B cell (primary cell): Measurements from ENCODE around the gene PCF11. TPM values are rescaled to one million over a fixed set of nuclear protein-coding genes. Genes with fewer than 3 reads are reported as not detected.
"Not testable (repeated sequence)": the region's sequence is repeated elsewhere in the genome, so short reads cannot be mapped to it uniquely, and the experiment has no call there.

Source experiments
- ATAC-seq: fragments of 200-7000 bp; cut with Tn5 transposase; one replicate; pipeline ENCODE4 v1.10.0; 2021; ENCODE audit warnings: low read depth, mild to moderate bottlenecking, moderate number of reproducible peaks, moderate library complexity
- CTCF ChIA-PET: fragments of 350-600 bp; sonication (Branson Sonifier 250); formaldehyde crosslinking; loops from one replicate; lab custom pipeline; 2021; ENCODE audit warnings: antibody characterized with exemption, inconsistent platforms; lab: Charles Lee
- POLR2A ChIA-PET: fragments of 350-600 bp; sonication (Branson Sonifier 250); formaldehyde crosslinking; loops from one replicate; lab custom pipeline; 2021; ENCODE audit warnings: antibody characterized with exemption; lab: Charles Lee
- DNase-seq: peaks from one replicate; pipeline ENCODE4 v3.0.0; 2013
- H2AFZ ChIP-seq: 2 replicates; pipeline ENCODE4 v1.6.1; 2012; ENCODE audit warnings: mild to moderate bottlenecking, low read depth, low read length; ENCODE audit not compliant: insufficient read depth, poor library complexity, severe bottlenecking
- H3K27ac ChIP-seq, 2 donors: 1 replicate in 1 of 2; 2 replicates in 1 of 2; pipeline ENCODE4 v1.5.1; 2012 to 2013; ENCODE audit warnings: low read length in 2 of 2, mild to moderate bottlenecking in 2 of 2, moderate library complexity in 1 of 2
- H3K27me3 ChIP-seq, 4 experiments: fragments of 200-600 bp in 1 of 4; sonication (generic) in 1 of 4; replicated peaks in 1 of 4; 1 replicate in 2 of 4; 2 replicates in 2 of 4; pipeline versions ENCODE4 v1.6.1 to v1.7.0; 2013 to 2016; ENCODE audit warnings: low read length in 3 of 4, mild to moderate bottlenecking in 2 of 4, mixed read lengths in 1 of 4, moderate library complexity in 1 of 4; ENCODE audit not compliant: insufficient read depth in 4 of 4, control insufficient read depth in 3 of 4; ENCODE audit errors: control extremely low read depth in 1 of 4
- H3K36me3 ChIP-seq, 2 experiments: replicated peaks in 1 of 2; 1 replicate in 1 of 2; 2 replicates in 1 of 2; pipeline versions ENCODE4 v1.6.1 to v1.7.1; 2013; ENCODE audit warnings: low read length in 1 of 2; ENCODE audit not compliant: insufficient read depth in 2 of 2, control insufficient read depth in 1 of 2; ENCODE audit errors: control extremely low read depth in 1 of 2, extremely low read depth in 1 of 2
- H3K4me1 ChIP-seq, 2 donors: fragments of 200-600 bp in 1 of 2; sonication (generic) in 1 of 2; 1 replicate in 1 of 2; 2 replicates in 1 of 2; pipeline versions ENCODE4 v1.5.1 to v1.6.1; 2013 to 2017; ENCODE audit warnings: low read length in 2 of 2; ENCODE audit not compliant: control insufficient read depth in 2 of 2, insufficient read depth in 2 of 2
- H3K4me2 ChIP-seq: replicated peaks from 2 replicates; pipeline ENCODE3; 2012; ENCODE audit warnings: mild to moderate bottlenecking, low read depth, low read length; ENCODE audit not compliant: poor library complexity, severe bottlenecking
- H3K4me3 ChIP-seq, 5 experiments: fragments of 200-600 bp in 1 of 5; sonication (generic) in 1 of 5; 1 replicate in 3 of 5; 2 replicates in 2 of 5; pipeline versions ENCODE4 v1.5.1 to v1.7.0; 2011 to 2016; ENCODE audit warnings: low read length in 4 of 5, mild to moderate bottlenecking in 4 of 5, low read depth in 2 of 5, control low read depth in 1 of 5, moderate library complexity in 1 of 5; ENCODE audit not compliant: insufficient read depth in 1 of 5; ENCODE audit errors: control extremely low read depth in 1 of 5, extremely low read depth in 1 of 5
- H3K79me2 ChIP-seq: fragments of 200-600 bp; sonication (generic); one replicate; pipeline ENCODE4 v1.6.0; 2016; ENCODE audit warnings: low read length; ENCODE audit not compliant: control insufficient read depth, insufficient read depth
- H3K9ac ChIP-seq: fragments of 200-600 bp; sonication (generic); 2 replicates; pipeline ENCODE4 v1.6.1; 2017; ENCODE audit warnings: mild to moderate bottlenecking, low read length, moderate library complexity
- H3K9me3 ChIP-seq, 3 donors: one replicate each; pipeline versions ENCODE4 v1.6.1 to v1.7.1; 2013; ENCODE audit warnings: low read length in 2 of 3; ENCODE audit not compliant: control insufficient read depth in 2 of 3, insufficient read depth in 1 of 3; ENCODE audit errors: control extremely low read depth in 1 of 3
- H4K20me1 ChIP-seq: 2 replicates; pipeline ENCODE4 v1.6.0; 2012; ENCODE audit warnings: mild to moderate bottlenecking, low read length; ENCODE audit not compliant: insufficient read depth, control insufficient read depth, poor library complexity, severe bottlenecking
- H3K27ac Mint-ChIP-seq: one replicate; pipeline ENCODE4 v1.8.0; 2021; ENCODE audit warnings: mixed read lengths
- H3K27me3 Mint-ChIP-seq: one replicate; pipeline ENCODE4 v1.8.0; 2021; ENCODE audit warnings: mixed read lengths
- H3K4me1 Mint-ChIP-seq: one replicate; pipeline ENCODE4 v1.8.0; 2021; ENCODE audit warnings: mixed read lengths
- H3K4me3 Mint-ChIP-seq: one replicate; pipeline ENCODE4 v1.8.0; 2021; ENCODE audit warnings: mixed read lengths
- H3K9me3 Mint-ChIP-seq: one replicate; pipeline ENCODE4 v1.8.0; 2022; ENCODE audit warnings: mixed read lengths; ENCODE audit not compliant: insufficient read depth
- CTCF ChIP-seq: fragments of 200-600 bp; IDR thresholded peaks from one replicate; pipeline ENCODE4 v1.8.0; 2022; ENCODE audit warnings: antibody characterized with exemption, mild to moderate bottlenecking
- EZH2 ChIP-seq: IDR thresholded peaks from 2 replicates; pipeline ENCODE4 v1.6.1; 2012; ENCODE audit warnings: borderline replicate concordance, low read depth, mild to moderate bottlenecking, moderate library complexity, low read length; ENCODE audit not compliant: insufficient read depth, poor library complexity, severe bottlenecking
- WGBS: methylation state at CpG from one replicate; pipeline ENCODE4 v1.1.5; 2013; ENCODE audit warnings: missing lambda C conversion rate; ENCODE audit not compliant: insufficient coverage; 5-methylcytosine and 5-hydroxymethylcytosine counted together
- intact Hi-C: fragments of 100-400 bp; cut with micrococcal nuclease; formaldehyde crosslinking; loops from one replicate; pipeline ENCODE4 v1.10.0; 2022
- polyA plus RNA-seq: library from polyadenylated mRNA; depleted of rRNA; stranded (reverse); fragments of >200 nt; gene quantifications from 2 replicates; pipeline ENCODE4 v1.2.3, GENCODE V29; 2012
- total RNA-seq, 2 donors: library from RNA; stranded (reverse); fragments of 120-200 nt in 1 of 2; gene quantifications; 1 replicate in 1 of 2; 2 replicates in 1 of 2; pipeline versions ENCODE4 v1.2.3 to v1.2.4, GENCODE V29; 2013 to 2022

The PCF11 gene
- total and polyA plus RNA-seq, 2 donors (not counting 1 experiment from before 2014, with no cell fraction given), result 123 to 185 TPM

GRCh38 chr11:83205608-83206185 is 48.8 kb downstream of the PCF11 start:
- H3K9me3 Mint-ChIP-seq, result no peaks in the 10 kb centered on the region

GRCh38 chr11:83206221-83206620 is 49.3 kb downstream of the PCF11 start:
- Histone ChIP-seq H3K4me1 (no peaks in the 10 kb centered on the region), H3K4me2 (no peak overlapping the region), H3K4me3 (no peak overlapping the region), H3K36me3 (peaks cover 0 to 29% of the 10 kb centered on the region in 2 experiments), H3K9ac (no peak overlapping the region), H3K27me3 (no peaks in the 10 kb centered on the region), H3K27ac (no peak overlapping the region), H4K20me1 (no peaks in the 10 kb centered on the region), H3K79me2 (peaks cover 16% of the 10 kb centered on the region), H3K9me3 (no peaks in the 10 kb centered on the region), H2AFZ (no peak overlapping the region)
- no CpG with 5 or more reads among the region's 1 CpG for WGBS
- DNase-seq, result no peak
- intact Hi-C loops, result no loop called here
- ChIA-PET POLR2A (no interaction called here), CTCF (no interaction called here)
- no peak for ATAC-seq
- TF ChIP-seq CTCF (no peak), EZH2 (no peak)
- Mint-ChIP-seq H3K4me3 (no peak overlapping the region), H3K4me1 (no peaks in the 10 kb centered on the region), H3K27ac (no peak overlapping the region), H3K27me3 (no peaks in the 10 kb centered on the region), H3K9me3 (no peaks in the 10 kb centered on the region)

More at GRCh38 chr11:83205608-83206185, 48.8 kb downstream of the PCF11 start:
- CTCF ChIA-PET, result no interaction called here
- no peak overlapping the region for H2AFZ ChIP-seq
- no peak overlapping the region for H3K4me2 ChIP-seq
- no peaks in the 10 kb centered on the region for H3K9me3 ChIP-seq
- TF ChIP-seq EZH2 (no peak), CTCF (no peak)
- intact Hi-C loops, result no loop called here
- no peaks in the 10 kb centered on the region for H3K4me1 ChIP-seq
- no peak overlapping the region for H3K27ac ChIP-seq
- H3K9ac ChIP-seq, result no peak overlapping the region
- no CpG with 5 or more reads among the region's 3 CpGs for WGBS
- peaks cover 16% of the 10 kb centered on the region for H3K79me2 ChIP-seq
- H3K4me3 Mint-ChIP-seq, result no peak overlapping the region
- H3K27me3 ChIP-seq, result no peaks in the 10 kb centered on the region
- no peaks in the 10 kb centered on the region for H3K27me3 Mint-ChIP-seq
- H3K27ac Mint-ChIP-seq, result no peak overlapping the region
- DNase-seq (no peak), ATAC-seq (no peak)
- POLR2A ChIA-PET, result no interaction called here
- peaks cover 0 to 25% of the 10 kb centered on the region in 2 experiments for H3K36me3 ChIP-seq
- no peaks in the 10 kb centered on the region for H3K4me1 Mint-ChIP-seq
- no peak overlapping the region for H3K4me3 ChIP-seq
- no peaks in the 10 kb centered on the region for H4K20me1 ChIP-seq

GRCh38 chr11:83206771-83207382 is 49.9 kb downstream of the PCF11 start:
- H3K9ac ChIP-seq, H3K27ac ChIP-seq, H3K27ac Mint-ChIP-seq, POLR2A ChIA-PET, H3K4me3 Mint-ChIP-seq, H3K27me3 ChIP-seq, H3K4me1 ChIP-seq, ATAC-seq, H3K4me1 Mint-ChIP-seq, DNase-seq, intact Hi-C loops, H4K20me1 ChIP-seq, H3K9me3 ChIP-seq, H3K27me3 Mint-ChIP-seq, H3K4me3 ChIP-seq, H2AFZ ChIP-seq, H3K9me3 Mint-ChIP-seq, H3K4me2 ChIP-seq: not testable (repeated sequence)
- CTCF ChIA-PET, result interaction anchor here (0.6 kb wide), 1 partner anchor 47 kb away, joined by 3 read pairs; no protein-coding TSS in a partner anchor
- WGBS, result no CpG with 5 or more reads among the region's 4 CpGs
- Histone ChIP-seq H3K36me3 (peaks cover 0 to 29% of the 10 kb centered on the region in 2 experiments), H3K79me2 (peaks cover 16% of the 10 kb centered on the region)
